K562 (cell line): ENCODE data around the gene SHISAL2A. TPM values are rescaled to one million over a fixed set of nuclear protein-coding genes. Genes with fewer than 3 reads are reported as not detected.

Experiments
- BCL6 ChIP-seq: fragments of 250-450 bp; sonication (Bioruptor Pico); IDR thresholded peaks from 2 replicates; pipeline ENCODE4 v1.4.0; 2020
- CHD1 ChIP-seq: fragments of 200-600 bp; sonication (generic); IDR thresholded peaks from one replicate; pipeline ENCODE4 v1.6.1; 2012; ENCODE audit warnings: mild to moderate bottlenecking, moderate library complexity, low read length, inconsistent platforms
- ETV1 ChIP-seq: fragments of 450-650 bp; conservative IDR thresholded peaks from 2 replicates; pipeline ENCODE4 v1.6.1; 2016; ENCODE audit warnings: missing genetic modification characterization, control low read depth, low read depth, missing compliant biosample characterization
- FOXK2 ChIP-seq, 2 experiments: fragments of 450-650 bp; IDR thresholded peaks in 1 of 2; conservative IDR thresholded peaks in 1 of 2; 2 replicates each; pipeline ENCODE4 v1.6.1; 2016; ENCODE audit warnings: low read depth in 2 of 2, mild to moderate bottlenecking in 1 of 2
- HINFP ChIP-seq: fragments of 450-650 bp; conservative IDR thresholded peaks from 2 replicates; pipeline ENCODE4 v1.6.1; 2016; ENCODE audit warnings: missing genetic modification characterization, low read depth, mild to moderate bottlenecking, control low read depth, missing compliant biosample characterization
- KHSRP ChIP-seq: fragments of 450-650 bp; IDR thresholded peaks from 2 replicates; pipeline ENCODE4 v1.6.1; 2017
- KLF6 ChIP-seq: fragments of 250-450 bp; sonication (Bioruptor Pico); IDR thresholded peaks from 2 replicates; pipeline ENCODE4 v1.4.0; 2020; ENCODE audit warnings: mild to moderate bottlenecking, moderate library complexity, borderline replicate concordance
- NR0B1 ChIP-seq: fragments of 450-650 bp; IDR thresholded peaks from one replicate; pipeline ENCODE4 v1.6.1; 2018; ENCODE audit warnings: mild to moderate bottlenecking, moderate library complexity; ENCODE audit not compliant: partially characterized antibody
- PCBP2 ChIP-seq: fragments of 200-400 bp; formaldehyde crosslinking; IDR thresholded peaks from 2 replicates; pipeline ENCODE4 v1.6.1; 2018; ENCODE audit warnings: low read length, low read depth, mild to moderate bottlenecking, moderate library complexity; ENCODE audit not compliant: poor library complexity, severe bottlenecking
- PTRF ChIP-seq: fragments of 450-650 bp; IDR thresholded peaks from 2 replicates; pipeline ENCODE4 v1.6.1; 2016; ENCODE audit warnings: mild to moderate bottlenecking, missing genetic modification characterization, missing compliant biosample characterization
- RBM15 ChIP-seq: fragments of 200-400 bp; formaldehyde crosslinking; IDR thresholded peaks from 2 replicates; pipeline ENCODE4 v1.6.1; 2018; ENCODE audit warnings: mild to moderate bottlenecking, low read length, moderate library complexity; ENCODE audit not compliant: insufficient read depth
- SIRT6 ChIP-seq: IDR thresholded peaks from one replicate; pipeline ENCODE4 v1.6.1; 2012; ENCODE audit warnings: low read depth, mild to moderate bottlenecking, control low read depth, inconsistent platforms, low read length, moderate library complexity
- SMAD4 ChIP-seq: fragments of 250-450 bp; sonication (Bioruptor Pico); conservative IDR thresholded peaks from 2 replicates; pipeline ENCODE4 v1.8.0; 2021; ENCODE audit warnings: inconsistent platforms, mild to moderate bottlenecking, moderate library complexity
- TAF15 ChIP-seq: fragments of 200-400 bp; formaldehyde crosslinking; IDR thresholded peaks from 2 replicates; pipeline ENCODE4 v1.6.1; 2017; ENCODE audit warnings: mild to moderate bottlenecking, low read depth, low read length, moderate library complexity
- TGIF2 ChIP-seq: sonication (generic); formaldehyde crosslinking; IDR thresholded peaks from 2 replicates; pipeline ENCODE4 v1.8.1; 2022; ENCODE audit warnings: mild to moderate bottlenecking, missing genetic modification reagents, moderate library complexity
- ZFP36 ChIP-seq: fragments of 150-350 bp; IDR thresholded peaks from 2 replicates; pipeline ENCODE4 v1.6.1; 2018; ENCODE audit warnings: low read length, low read depth; ENCODE audit not compliant: partially characterized antibody
- ZNF174 ChIP-seq: fragments of 250-450 bp; sonication (Bioruptor Pico); IDR thresholded peaks from 2 replicates; pipeline ENCODE4 v1.4.0; 2020; ENCODE audit warnings: mild to moderate bottlenecking
- ZNF436 ChIP-seq: fragments of 250-450, 450-650 bp; sonication (Bioruptor Pico); formaldehyde crosslinking; IDR thresholded peaks from 2 replicates; pipeline ENCODE4 v1.7.0; 2020; ENCODE audit warnings: mild to moderate bottlenecking
- ZNF696 ChIP-seq: fragments of 250-450 bp; sonication (Bioruptor Pico); conservative IDR thresholded peaks from 2 replicates; pipeline ENCODE4 v1.4.0; 2020; ENCODE audit warnings: mild to moderate bottlenecking, moderate library complexity
- polyA plus RNA-seq, 8 experiments: library from polyadenylated mRNA; depleted of rRNA in 4 of 8; stranded (reverse) in 5 of 8; unstranded in 3 of 8; fragments of >200 nt; fragmentation: Nextera tagmentation in 2 of 8; fragmentation: Illumina TruSeq in 1 of 8; extraction: Ambion mirVana in 2 of 8; extraction: Trizol in 1 of 8; gene quantifications; 2 replicates each; pipeline versions ENCODE4 v1.2.1 to v1.2.3, GENCODE V29; 2011 to 2014; ENCODE audit warnings: inconsistent platforms in 1 of 8, missing spikeins in 1 of 8
- total RNA-seq, 7 experiments: library from RNA; depleted of rRNA in 6 of 7; stranded (reverse); fragments of >200 nt in 6 of 7; fragmentation: Illumina TruSeq in 2 of 7; extraction: Trizol in 2 of 7; gene quantifications; 2 replicates each; pipeline versions ENCODE4 v1.2.1 to v1.2.3, GENCODE V29; 2011 to 2021; ENCODE audit warnings: low replicate concordance in 1 of 7
- TF ChIP-seq, protein P1 (sequence below): fragments of 250-450 bp; sonication (Bioruptor Pico); IDR thresholded peaks from 2 replicates; pipeline ENCODE4 v1.5.0; 2020; ENCODE audit warnings: mild to moderate bottlenecking, borderline replicate concordance
- TF ChIP-seq, protein P2 (sequence below): fragments of 250-450 bp; sonication (Bioruptor Pico); IDR thresholded peaks from 2 replicates; pipeline ENCODE4 v1.5.0; 2021

SHISAL2A gene
- total and polyA plus RNA-seq, 9 of the 15 experiments (the other 6 are each of a cell fraction or from before 2014, with no cell fraction given), result 0.11 TPM; not detected in 8

DNA sequence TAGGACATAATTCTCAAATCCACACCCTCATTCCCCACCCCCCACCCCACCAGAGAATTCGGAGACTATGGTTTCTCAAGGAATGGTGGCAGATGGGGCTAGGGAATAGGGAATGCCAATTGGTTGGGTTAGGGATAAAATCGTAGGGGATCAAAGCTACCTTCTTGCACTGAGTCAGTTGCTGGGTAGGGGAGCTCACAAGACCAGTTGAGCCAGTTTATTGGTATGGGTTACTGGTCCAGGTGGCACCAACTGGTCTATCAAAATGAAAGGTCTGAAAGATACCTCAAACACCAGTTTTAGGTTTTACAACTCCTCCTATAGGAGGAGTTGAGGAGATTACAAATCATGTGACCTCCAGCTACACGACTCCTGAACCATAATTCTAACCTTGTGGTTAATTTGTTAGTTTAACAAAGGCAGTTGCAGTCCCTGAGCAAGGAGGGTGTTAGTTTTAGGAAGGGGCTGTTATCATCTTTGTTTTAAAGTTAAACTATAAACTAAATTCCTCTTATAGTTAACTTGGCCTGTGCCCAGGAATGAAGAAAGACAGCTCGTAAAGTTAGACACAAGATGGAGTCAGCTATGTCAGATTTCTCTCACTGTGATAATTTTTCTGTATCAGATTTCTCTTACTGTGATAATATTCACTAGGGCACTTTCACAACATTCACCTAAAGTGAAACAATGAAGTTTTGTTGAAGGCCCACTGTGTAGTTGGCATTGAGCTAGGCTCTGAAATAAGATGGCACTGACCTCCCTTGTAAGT, 2.5 kb downstream of the SHISAL2A start (continued):
- TF ChIP-seq NR0B1 (no peak), KHSRP (no peak), ZNF174 (no peak), ZNF696 (CRISPR knock-in tag) (no peak), SMAD4 (peak; percentile 82), PTRF (tag) (peak; percentile 83), BCL6 (CRISPR knock-in tag) (no peak), ZNF436 (no peak), HINFP (tag) (0 out of 2 replicates have a peak, but pooled peaks have one; percentile 30), KLF6 (peak; percentile 72; the same call in 1 of the 2 replicates), TGIF2 (CRISPR knock-in tag) (no peak), FOXK2 (conservative IDR thresholded peaks at IDR 0.05 in 1 of 2, IDR thresholded peaks at IDR 0.05 in 1 of 2; ENCODE audit: low read depth in 2 of 2) (no peak), ZFP36 (no peak), SIRT6 (no peak), ETV1 (tag) (0 out of 2 replicates have a peak, but pooled peaks have one; percentile 10), TAF15 (no peak), RBM15 (no peak), CHD1 (no peak), PCBP2 (no peak)
- TF ChIP-seq, protein P1, sequence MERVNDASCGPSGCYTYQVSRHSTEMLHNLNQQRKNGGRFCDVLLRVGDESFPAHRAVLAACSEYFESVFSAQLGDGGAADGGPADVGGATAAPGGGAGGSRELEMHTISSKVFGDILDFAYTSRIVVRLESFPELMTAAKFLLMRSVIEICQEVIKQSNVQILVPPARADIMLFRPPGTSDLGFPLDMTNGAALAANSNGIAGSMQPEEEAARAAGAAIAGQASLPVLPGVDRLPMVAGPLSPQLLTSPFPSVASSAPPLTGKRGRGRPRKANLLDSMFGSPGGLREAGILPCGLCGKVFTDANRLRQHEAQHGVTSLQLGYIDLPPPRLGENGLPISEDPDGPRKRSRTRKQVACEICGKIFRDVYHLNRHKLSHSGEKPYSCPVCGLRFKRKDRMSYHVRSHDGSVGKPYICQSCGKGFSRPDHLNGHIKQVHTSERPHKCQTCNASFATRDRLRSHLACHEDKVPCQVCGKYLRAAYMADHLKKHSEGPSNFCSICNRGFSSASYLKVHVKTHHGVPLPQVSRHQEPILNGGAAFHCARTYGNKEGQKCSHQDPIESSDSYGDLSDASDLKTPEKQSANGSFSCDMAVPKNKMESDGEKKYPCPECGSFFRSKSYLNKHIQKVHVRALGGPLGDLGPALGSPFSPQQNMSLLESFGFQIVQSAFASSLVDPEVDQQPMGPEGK (CRISPR knock-in tag), result no peak
- TF ChIP-seq, protein P2, sequence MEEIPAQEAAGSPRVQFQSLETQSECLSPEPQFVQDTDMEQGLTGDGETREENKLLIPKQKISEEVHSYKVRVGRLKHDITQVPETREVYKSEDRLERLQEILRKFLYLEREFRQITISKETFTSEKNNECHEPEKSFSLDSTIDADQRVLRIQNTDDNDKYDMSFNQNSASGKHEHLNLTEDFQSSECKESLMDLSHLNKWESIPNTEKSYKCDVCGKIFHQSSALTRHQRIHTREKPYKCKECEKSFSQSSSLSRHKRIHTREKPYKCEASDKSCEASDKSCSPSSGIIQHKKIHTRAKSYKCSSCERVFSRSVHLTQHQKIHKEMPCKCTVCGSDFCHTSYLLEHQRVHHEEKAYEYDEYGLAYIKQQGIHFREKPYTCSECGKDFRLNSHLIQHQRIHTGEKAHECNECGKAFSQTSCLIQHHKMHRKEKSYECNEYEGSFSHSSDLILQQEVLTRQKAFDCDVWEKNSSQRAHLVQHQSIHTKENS (CRISPR knock-in tag), result no peak
